Mucosa of rectum (tissue), 2 donors: ENCODE results near the gene LRRC8D.

ENCODE experiments used
- H3K27ac ChIP-seq, 2 donors: one replicate each; pipeline ENCODE4 v1.7.0; 2013; ENCODE audit warnings: inconsistent platforms in 2 of 2, low read depth in 2 of 2, low read length in 2 of 2
- H3K27me3 ChIP-seq, 2 donors: one replicate each; pipeline ENCODE4 v1.7.0; 2013; ENCODE audit warnings: low read length in 2 of 2; ENCODE audit not compliant: control insufficient read depth in 2 of 2, insufficient read depth in 2 of 2
- H3K36me3 ChIP-seq, 2 donors: one replicate each; pipeline ENCODE4 v1.7.0; 2013; ENCODE audit warnings: low read length in 2 of 2; ENCODE audit not compliant: control insufficient read depth in 2 of 2, insufficient read depth in 2 of 2
- H3K4me1 ChIP-seq, 2 donors: one replicate each; pipeline ENCODE4 v1.7.0; 2013; ENCODE audit warnings: low read length in 2 of 2, mild to moderate bottlenecking in 1 of 2; ENCODE audit not compliant: control insufficient read depth in 2 of 2, insufficient read depth in 2 of 2
- H3K4me3 ChIP-seq, 2 donors: one replicate each; pipeline ENCODE4 v1.7.0; 2013; ENCODE audit warnings: low read length in 2 of 2
- H3K9ac ChIP-seq, 2 donors: one replicate each; pipeline ENCODE4 v1.7.0; 2013; ENCODE audit warnings: low read length in 2 of 2, low read depth in 1 of 2, mild to moderate bottlenecking in 1 of 2
- H3K9me3 ChIP-seq, 2 donors: one replicate each; pipeline ENCODE4 v1.7.0; 2013; ENCODE audit warnings: low read length in 2 of 2; ENCODE audit not compliant: control insufficient read depth in 2 of 2
- donor health status: healthy.
- donor health status: Normal muscosa, but diverticular disease.

Gene LRRC8D

DNA sequence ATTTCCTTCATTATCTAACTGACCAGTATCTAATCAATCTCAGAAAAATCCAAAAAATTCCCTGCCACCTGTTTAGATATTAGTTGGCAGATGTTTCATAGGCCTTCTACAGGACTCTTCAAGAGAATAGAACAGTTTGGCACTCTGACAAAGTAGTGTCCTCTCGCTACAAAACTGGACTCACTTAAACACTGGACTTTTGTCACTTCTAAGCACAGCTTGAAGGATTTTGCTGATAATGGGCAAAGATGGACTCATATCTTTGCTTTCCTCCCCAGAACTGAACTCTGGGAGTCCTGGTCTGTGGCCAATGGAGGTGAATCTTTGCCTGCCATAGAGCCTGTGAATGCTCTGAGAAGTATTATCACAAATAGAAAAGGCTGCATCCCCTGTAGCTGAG is 115.9 kb downstream of the LRRC8D start:
- Histone ChIP-seq H3K9me3 (no peaks in the 10 kb centered on the region), H3K27me3 (no peaks in the 10 kb centered on the region), H3K9ac (no peak overlapping the region), H3K36me3 (peaks cover 17 to 18% of the 10 kb centered on the region in 2 donors), H3K4me1 (no peaks in the 10 kb centered on the region), H3K4me3 (no peak overlapping the region), H3K27ac (no peak overlapping the region)

DNA sequence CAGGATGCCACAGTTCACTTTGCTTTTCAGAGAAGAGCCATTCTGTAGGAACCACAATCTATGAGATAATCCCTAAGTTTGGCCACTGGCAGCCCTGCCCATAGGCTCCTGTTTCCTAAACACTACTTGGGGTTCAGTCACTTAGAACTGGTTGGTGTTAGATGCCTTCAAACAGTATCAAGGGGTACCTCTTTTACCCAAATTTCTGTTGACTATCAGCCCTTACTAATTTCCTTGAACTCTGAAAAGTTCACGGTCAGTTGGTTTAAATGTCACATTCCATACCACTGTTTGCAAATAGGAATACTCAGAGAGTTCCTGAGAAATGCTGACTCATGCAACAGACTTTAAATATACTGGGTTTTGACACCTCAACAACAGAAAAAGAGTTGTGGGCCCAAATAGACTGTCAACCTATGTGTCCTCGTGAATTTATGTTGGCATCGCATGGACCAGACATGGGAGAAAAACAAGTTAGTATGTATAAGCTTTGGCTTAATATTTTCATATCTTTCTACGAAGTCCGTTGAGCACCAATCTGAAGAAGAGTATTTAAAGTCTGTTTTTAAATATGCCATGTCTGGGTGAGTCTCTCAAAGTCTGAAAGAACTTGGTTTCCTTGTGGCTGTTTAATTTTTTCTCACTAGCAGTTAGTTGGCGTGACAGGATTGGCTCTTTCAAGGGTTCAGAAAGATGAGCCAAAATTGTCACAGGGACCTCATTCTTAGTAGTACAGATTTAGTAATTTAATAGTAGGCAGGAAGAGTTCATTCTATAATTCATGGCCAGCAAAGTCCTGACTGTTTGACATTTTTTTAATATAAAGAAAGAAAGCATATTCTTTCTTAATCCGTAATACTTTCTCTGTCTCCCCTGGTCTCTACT is 117.6 kb downstream of the LRRC8D start:
- Histone ChIP-seq H3K27ac (no peak overlapping the region), H3K4me3 (no peak overlapping the region), H3K9ac (no peak overlapping the region), H3K36me3 (peaks cover 11 to 12% of the 10 kb centered on the region in 2 donors), H3K9me3 (no peaks in the 10 kb centered on the region), H3K4me1 (peaks cover 3 to 5% of the 10 kb centered on the region in 2 donors), H3K27me3 (no peaks in the 10 kb centered on the region)

DNA sequence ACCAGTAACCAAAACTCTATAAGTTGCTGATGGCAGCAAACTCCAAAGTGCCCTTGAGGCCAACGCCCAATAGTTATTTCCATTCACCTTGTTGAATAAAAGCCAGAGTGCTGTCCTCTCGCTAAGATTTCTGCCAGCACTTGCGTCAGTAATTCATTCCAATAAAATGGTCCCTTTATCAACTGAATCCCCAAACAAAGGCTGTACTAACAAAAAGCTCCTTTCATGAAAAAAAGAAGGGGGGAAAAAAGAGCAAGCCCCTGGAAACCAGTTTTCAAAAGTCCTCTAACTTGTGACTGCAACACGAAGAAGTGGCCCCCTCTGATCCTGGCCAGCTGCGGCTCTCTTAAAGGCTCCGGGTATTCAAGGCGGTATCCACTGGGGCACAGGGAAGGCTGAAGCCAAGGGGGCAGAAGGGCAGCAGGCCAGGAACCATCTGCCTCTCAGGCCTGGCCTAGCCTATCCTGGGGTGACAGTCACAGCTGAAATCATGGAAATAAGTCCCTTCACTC is 118.3 kb downstream of the LRRC8D start:
- Histone ChIP-seq H3K4me3 (no peak overlapping the region), H3K9me3 (no peaks in the 10 kb centered on the region), H3K27ac (no peak overlapping the region), H3K27me3 (no peaks in the 10 kb centered on the region), H3K4me1 (peaks cover 3 to 9% of the 10 kb centered on the region in 2 donors), H3K9ac (no peak overlapping the region), H3K36me3 (peaks cover 4 to 6% of the 10 kb centered on the region in 2 donors)

DNA sequence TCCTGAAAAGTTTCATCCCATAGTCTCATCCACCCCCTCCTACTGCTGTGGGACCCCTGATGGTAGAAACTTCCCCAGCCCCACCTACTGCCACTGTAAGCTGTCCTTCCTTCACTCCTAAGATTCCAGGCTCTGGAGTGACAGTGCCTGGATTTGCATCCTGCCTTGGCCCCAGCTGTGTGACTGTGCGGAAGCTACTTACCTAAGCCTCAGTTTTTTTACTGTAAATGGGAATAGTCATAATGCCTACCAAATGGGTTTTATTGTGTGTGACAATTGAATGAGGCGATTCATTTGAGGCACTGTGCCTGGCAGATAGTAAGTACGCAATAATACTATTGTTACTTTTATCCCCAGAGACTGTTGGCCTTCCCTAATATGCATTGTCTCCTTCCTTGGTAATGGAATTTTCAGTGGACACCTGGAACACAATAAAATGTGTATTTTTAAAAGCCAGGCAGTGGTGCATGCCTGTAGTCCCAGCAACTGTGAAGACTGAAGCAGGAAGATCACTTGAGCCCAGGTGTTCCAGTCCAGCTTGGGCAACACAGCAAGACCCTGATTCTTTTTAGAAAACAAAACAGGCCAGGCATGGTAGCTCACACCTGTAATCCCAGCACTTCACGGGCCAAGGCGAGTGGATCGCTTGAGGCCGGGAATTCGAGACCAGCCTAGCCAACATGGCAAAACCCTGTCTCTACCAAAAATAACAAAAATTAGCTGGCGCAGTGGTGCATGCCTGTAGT is 119.0 kb downstream of the LRRC8D start:
- Histone ChIP-seq H3K27me3 (no peaks in the 10 kb centered on the region), H3K4me3 (no peak overlapping the region), H3K4me1 (peaks cover 3 to 11% of the 10 kb centered on the region in 2 donors), H3K9me3 (no peaks in the 10 kb centered on the region), H3K9ac (no peak overlapping the region), H3K36me3 (no peaks in the 10 kb centered on the region), H3K27ac (no peak overlapping the region)

DNA sequence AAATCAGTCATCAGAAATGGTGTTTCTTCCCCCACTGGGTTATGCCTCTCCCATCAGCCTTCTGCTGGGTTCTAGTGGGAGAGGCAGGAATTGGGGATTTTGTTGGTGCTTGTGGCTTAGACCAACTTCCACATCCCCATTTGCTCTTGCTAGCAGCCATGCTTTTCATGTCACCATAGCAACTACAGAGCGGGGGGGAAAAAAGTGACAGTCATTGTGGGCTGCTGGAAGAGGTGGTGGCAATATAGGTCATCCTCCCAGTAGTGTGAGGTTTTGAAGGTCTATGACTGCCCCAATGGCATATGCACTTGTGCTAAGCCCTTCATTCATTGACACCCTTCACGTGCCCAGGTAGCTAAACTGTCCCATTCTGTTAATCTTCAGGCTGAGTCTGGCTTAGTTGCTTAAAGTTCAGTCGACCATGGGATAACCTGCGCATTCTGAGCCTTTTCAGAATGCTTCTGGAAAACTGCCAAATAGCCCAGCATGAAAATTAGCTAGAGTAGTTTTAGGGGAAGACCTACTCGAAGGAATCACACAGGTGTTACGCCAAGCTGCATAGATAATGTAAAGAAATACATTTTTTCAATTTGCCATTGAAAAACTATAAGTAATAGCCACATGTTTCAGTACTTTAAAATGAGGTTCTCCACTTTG is 120.4 kb downstream of the LRRC8D start:
- Histone ChIP-seq H3K4me1 (peaks cover 3 to 11% of the 10 kb centered on the region in 2 donors), H3K27me3 (no peaks in the 10 kb centered on the region), H3K4me3 (no peak overlapping the region), H3K27ac (no peak overlapping the region), H3K9ac (no peak overlapping the region), H3K36me3 (no peaks in the 10 kb centered on the region), H3K9me3 (no peaks in the 10 kb centered on the region)

DNA sequence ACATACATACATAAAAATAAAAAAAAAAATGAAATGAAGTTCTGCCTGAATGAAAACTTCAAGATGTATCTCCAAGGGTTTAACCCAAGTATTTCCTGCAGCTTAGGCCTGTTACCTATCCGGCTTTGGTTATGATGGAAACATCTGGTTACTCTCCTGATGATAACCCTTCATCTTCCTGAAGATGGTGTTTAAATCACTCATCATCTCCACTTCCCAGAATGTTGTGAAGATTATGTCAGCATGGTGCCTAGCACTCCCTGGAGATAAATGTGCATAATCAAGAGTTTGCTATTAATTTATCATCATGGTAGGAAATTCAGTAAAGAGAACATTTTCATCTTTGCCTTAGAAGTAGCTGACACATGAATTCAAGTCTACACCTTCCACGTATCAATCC is 121.2 kb downstream of the LRRC8D start:
- peaks cover 3 to 13% of the 10 kb centered on the region in 2 donors for H3K4me1 ChIP-seq
- no peak overlapping the region for H3K9ac ChIP-seq
- H3K9me3 ChIP-seq: no peaks in the 10 kb centered on the region
- no peaks in the 10 kb centered on the region for H3K27me3 ChIP-seq
- no peak overlapping the region for H3K4me3 ChIP-seq
- no peaks in the 10 kb centered on the region for H3K36me3 ChIP-seq
- no peak overlapping the region for H3K27ac ChIP-seq

DNA sequence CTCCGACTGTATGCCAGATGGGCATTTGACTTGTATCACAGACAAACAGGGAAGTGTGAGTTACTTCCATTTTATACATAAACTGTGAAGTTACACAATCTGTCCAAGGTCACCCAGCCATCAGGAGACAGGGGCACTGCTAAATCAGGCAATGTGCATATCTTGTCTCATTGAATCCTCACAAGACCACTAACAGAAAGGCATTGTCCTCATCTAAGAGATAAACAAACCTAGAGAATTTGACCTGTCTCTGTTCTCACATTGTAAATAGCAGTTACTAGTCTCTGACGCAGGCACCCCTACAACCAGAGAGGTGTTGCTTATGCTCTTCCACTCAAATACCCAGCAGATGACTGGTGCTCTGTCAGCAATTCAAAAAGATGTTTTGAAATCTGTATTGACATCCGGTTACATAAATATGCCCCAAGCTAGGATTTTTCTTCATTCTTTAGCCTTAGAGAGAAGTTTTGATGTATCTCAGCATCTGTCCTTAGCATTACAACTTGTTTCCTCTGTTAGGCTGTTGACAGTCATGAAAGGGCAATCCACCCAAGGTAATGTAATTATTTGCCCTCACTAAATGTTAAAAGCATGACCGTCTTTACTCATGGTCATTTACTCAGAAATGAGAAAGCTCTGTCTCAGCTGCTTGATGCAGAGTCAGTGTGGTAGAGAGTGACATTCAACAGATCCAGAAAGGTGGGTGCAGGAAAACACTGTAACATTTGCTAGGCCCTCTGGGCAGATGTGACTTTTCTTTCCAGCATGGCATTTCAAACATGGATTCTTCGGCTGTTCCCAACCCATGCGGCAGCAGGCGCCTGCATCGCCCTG is 122.2 kb downstream of the LRRC8D start:
- H3K9me3 ChIP-seq: no peaks in the 10 kb centered on the region
- no peak overlapping the region for H3K9ac ChIP-seq
- H3K4me3 ChIP-seq: no peak overlapping the region
- peaks cover 3 to 17% of the 10 kb centered on the region in 2 donors for H3K4me1 ChIP-seq
- H3K27ac ChIP-seq: peak overlapping the region in 1 of 2 donors; percentile 37
- H3K27me3 ChIP-seq: no peaks in the 10 kb centered on the region
- no peaks in the 10 kb centered on the region for H3K36me3 ChIP-seq

DNA sequence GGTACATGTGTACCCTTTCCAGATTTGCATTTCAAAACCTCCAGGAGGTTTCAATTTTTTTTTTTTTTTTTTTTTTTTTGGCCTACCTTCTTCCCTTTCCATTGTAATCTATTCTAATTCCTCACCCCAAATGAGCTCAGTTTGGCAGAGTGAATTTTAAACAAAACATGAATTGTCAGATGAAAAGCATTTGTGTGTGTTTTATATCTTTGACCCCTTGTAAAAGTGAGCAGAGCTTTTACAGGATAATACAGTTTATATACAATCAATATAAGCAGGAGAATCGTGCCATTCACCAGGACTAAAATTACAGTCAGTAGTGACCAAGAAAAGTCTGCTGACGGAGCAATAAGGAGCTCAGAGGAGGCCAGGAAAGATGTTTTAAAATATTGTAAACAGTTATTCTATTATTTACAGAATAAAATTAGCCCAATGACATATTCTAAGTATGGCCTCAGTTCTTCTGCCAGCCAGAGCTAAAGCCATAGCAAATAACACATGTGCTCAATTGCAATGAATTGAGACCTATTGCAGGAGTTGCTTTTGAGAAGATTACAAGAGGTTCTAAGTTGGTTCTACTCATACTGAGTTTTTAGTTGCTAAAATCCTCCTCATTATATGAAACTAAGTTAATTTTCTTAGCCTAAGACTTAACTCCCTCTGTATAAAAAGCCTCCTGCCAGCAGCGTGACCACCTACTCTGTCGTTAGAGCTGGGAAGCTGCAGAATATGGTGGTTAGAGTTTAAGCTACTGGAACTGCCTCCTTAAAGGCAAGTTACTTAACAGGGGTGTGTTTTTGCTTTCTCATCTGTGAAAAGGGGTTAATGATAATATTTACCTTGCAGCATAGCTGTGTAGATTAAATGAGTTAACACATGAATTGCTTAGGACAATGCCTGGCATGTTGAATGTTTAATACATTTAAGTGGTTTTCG is 123.3 kb downstream of the LRRC8D start:
- H3K4me1 ChIP-seq: peaks cover 3 to 25% of the 10 kb centered on the region in 2 donors
- H3K36me3 ChIP-seq: no peaks in the 10 kb centered on the region
- no peaks in the 10 kb centered on the region for H3K27me3 ChIP-seq
- H3K4me3 ChIP-seq: no peak overlapping the region
- no peak overlapping the region for H3K9ac ChIP-seq
- H3K27ac ChIP-seq: no peak overlapping the region
- H3K9me3 ChIP-seq: no peaks in the 10 kb centered on the region
